Neural progenitor cell (in vitro differentiated cells): Measurements from ENCODE around the gene LDHD.

Experiments
- CTCF ChIP-seq: fragments of 200-600 bp; sonication (generic); IDR thresholded peaks from 2 replicates; pipeline ENCODE4 v1.5.1; 2017; ENCODE audit warnings: antibody characterized with exemption, mild to moderate bottlenecking
- EZH2 ChIP-seq: fragments of 200-600 bp; sonication (generic); IDR thresholded peaks from 2 replicates; pipeline ENCODE4 v1.6.1; 2017; ENCODE audit warnings: antibody characterized with exemption, mild to moderate bottlenecking, moderate library complexity
- EZH2phosphoT487 ChIP-seq: fragments of 200-600 bp; sonication (generic); IDR thresholded peaks from 2 replicates; pipeline ENCODE4 v1.6.1; 2017; ENCODE audit warnings: antibody characterized with exemption

GRCh38 chr16:75110637-75111513 lies 5.7 kb downstream of the LDHD start:
- TF ChIP-seq CTCF (peak; percentile 84), EZH2 (no peak), EZH2phosphoT487 (no peak)
